ENCODE data around the gene TWNK.

The TWNK gene

DNA sequence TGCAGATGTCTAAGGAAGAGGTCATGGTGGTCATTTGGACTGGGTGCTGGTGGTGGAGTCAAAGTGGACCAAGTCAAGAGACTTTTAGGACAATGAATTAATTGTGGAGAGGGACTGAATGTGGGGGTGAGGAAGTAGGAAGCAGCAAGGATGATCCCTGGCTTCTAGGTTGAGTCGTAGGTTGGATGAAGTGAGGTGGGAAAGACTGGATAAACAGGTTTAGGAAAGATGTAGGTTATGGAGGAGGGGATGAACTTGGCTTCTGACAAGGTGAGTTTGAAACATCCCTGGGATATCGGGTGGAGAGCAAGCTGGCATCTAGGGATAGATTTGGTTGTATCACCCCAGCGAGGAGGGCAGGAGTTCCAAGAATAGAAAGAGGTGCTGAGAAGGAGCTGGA is 10.4 kb upstream of the TWNK start:
- TF ChIP-seq CTCF (IDR thresholded peaks at IDR 0.05; ENCODE audit: low read depth, low read length), result no peak
- no peak for TF ChIP-seq MYC (IDR thresholded peaks at IDR 0.05; ENCODE audit: low read depth, low read length)
- TF ChIP-seq POLR2A (IDR thresholded peaks at IDR 0.05; ENCODE audit: extremely low read depth, insufficient read length), result no peak
- TF ChIP-seq MAX (IDR thresholded peaks at IDR 0.05; ENCODE audit: low read depth, low read length), result no peak
- no peak for DNase-seq (ENCODE audit: low read depth)
- no peak overlapping the region for H3K4me3 ChIP-seq (ENCODE audit: low read depth, low read length)

- TF ChIP-seq MAX (IDR thresholded peaks at IDR 0.05; ENCODE audit: low read depth, low read length), result no peak
- TF ChIP-seq POLR2A (IDR thresholded peaks at IDR 0.05; ENCODE audit: extremely low read depth, insufficient read length), result no peak
- no peak for DNase-seq (ENCODE audit: low read depth)
- H3K4me3 ChIP-seq (ENCODE audit: low read depth, low read length), result no peak overlapping the region
Measured at GRCh38 chr10:100977436-100977835, 9.9 kb upstream of the TWNK start.

DNA sequence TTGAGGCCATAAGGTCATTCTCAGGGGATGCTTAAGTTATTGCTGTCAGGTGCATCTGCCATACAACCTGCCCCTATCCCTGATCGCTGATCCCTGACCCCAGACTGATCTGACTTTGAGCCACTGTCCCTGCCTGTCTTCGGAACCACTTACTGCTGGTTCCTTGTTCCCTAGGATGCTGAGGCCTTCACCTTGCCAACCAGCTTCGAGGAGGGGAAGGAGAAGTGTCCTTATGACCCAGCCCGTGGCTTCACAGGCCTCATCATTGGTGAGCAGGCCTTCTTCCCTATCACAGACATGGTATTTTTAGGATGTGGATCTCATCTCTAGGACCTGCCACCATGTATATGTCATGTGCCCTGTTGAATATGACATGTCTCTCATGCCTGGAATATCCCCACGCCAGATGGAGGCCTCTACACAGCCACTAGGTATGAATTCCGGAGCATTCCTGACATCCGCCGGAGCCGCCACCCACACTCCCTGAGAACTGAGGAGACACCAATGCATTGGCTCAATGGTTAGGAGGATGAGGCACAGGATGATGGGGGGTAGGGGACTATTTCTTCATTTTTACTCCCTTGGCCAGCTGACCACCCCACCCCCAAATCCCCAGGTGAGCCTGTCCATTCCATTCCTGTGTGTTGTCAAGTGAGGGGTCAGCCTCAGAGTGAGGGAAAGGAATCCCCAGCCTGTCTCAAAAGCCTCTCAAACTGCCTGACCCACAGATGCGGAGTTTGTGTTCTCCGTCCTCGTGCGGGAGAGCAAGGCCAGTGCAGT is 9.0 kb upstream of the TWNK start:
- H3K4me3 ChIP-seq (ENCODE audit: low read depth, low read length), result no peak overlapping the region
- no peak for DNase-seq (ENCODE audit: low read depth)
- TF ChIP-seq MYC (IDR thresholded peaks at IDR 0.05; ENCODE audit: low read depth, low read length) (no peak), POLR2A (IDR thresholded peaks at IDR 0.05; ENCODE audit: extremely low read depth, insufficient read length) (no peak)

DNA sequence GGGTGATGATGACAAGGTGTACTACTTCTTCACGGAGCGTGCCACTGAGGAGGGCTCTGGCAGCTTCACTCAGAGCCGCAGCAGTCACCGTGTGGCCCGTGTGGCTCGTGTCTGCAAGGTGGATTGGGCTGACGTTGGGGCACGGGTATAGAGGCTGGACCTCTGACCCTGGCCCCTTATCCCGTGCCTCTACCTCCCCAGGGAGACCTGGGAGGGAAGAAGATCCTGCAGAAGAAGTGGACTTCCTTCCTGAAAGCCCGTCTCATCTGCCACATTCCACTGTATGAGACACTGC is 8.5 kb upstream of the TWNK start:
- TF ChIP-seq MYC (IDR thresholded peaks at IDR 0.05; ENCODE audit: low read depth, low read length) (no peak), POLR2A (IDR thresholded peaks at IDR 0.05; ENCODE audit: extremely low read depth, insufficient read length) (no peak), CTCF (IDR thresholded peaks at IDR 0.05; ENCODE audit: low read depth, low read length) (no peak), MAX (IDR thresholded peaks at IDR 0.05; ENCODE audit: low read depth, low read length) (no peak)
- H3K4me3 ChIP-seq (ENCODE audit: low read depth, low read length), result no peak overlapping the region
- DNase-seq (ENCODE audit: low read depth), result no peak

DNA sequence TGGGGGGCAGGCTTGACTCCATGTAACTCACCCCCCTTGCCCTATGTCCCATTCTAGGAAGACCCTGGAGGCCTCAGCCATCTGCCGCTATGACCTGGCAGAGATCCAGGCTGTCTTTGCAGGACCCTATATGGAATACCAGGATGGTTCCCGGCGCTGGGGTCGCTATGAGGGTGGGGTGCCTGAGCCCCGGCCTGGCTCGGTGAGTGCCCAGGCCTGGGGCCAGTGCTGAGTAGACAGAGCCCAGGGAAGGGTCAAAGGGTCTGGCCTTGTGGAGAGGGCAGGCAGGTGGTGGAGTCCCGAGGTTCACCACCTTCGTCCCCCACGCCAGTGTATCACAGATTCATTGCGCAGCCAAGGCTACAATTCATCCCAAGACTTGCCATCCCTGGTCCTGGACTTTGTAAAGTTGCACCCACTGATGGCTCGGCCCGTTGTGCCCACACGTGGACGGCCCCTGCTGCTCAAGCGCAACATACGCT is 7.5 kb upstream of the TWNK start:
- no peak for TF ChIP-seq MAX (IDR thresholded peaks at IDR 0.05; ENCODE audit: low read depth, low read length)
- H3K4me3 ChIP-seq (ENCODE audit: low read depth, low read length), result no peak overlapping the region
- no peak for DNase-seq (ENCODE audit: low read depth)

- DNase-seq (ENCODE audit: low read depth), result no peak
- H3K4me3 ChIP-seq (ENCODE audit: low read depth, low read length), result no peak overlapping the region
- TF ChIP-seq MAX (IDR thresholded peaks at IDR 0.05; ENCODE audit: low read depth, low read length) (no peak), POLR2A (IDR thresholded peaks at IDR 0.05; ENCODE audit: extremely low read depth, insufficient read length) (no peak), CTCF (IDR thresholded peaks at IDR 0.05; ENCODE audit: low read depth, low read length) (no peak), MYC (IDR thresholded peaks at IDR 0.05; ENCODE audit: low read depth, low read length) (no peak)
Measured at GRCh38 chr10:100980311-100980710, 7.0 kb upstream of the TWNK start.

- H3K4me3 ChIP-seq (ENCODE audit: low read depth, low read length), result no peak overlapping the region
- TF ChIP-seq POLR2A (IDR thresholded peaks at IDR 0.05; ENCODE audit: extremely low read depth, insufficient read length) (no peak), CTCF (IDR thresholded peaks at IDR 0.05; ENCODE audit: low read depth, low read length) (no peak), MYC (IDR thresholded peaks at IDR 0.05; ENCODE audit: low read depth, low read length) (no peak), MAX (IDR thresholded peaks at IDR 0.05; ENCODE audit: low read depth, low read length) (no peak)
- DNase-seq (ENCODE audit: low read depth), result no peak
Measured at GRCh38 chr10:100980711-100981110, 6.6 kb upstream of the TWNK start.
